Endothelial cell of umbilical vein (primary cell): ENCODE data around the gene DMXL2. TPM values are rescaled to one million over a fixed set of nuclear protein-coding genes. Genes with fewer than 3 reads are reported as not detected.

ENCODE experiments used
- BruUV-seq: library from RNA; stranded (reverse); fragments of 400-500 nt; replicated peaks from 2 replicates; lab custom pipeline; 2021; lab: Mats Ljungman, UMichigan
- CTCF ChIA-PET: fragments of 300-600, 350-600 bp; sonication (Branson Sonifier 250); formaldehyde crosslinking; loops from one replicate; lab custom pipeline; 2021; ENCODE audit warnings: antibody characterized with exemption, inconsistent platforms; lab: Charles Lee
- POLR2A ChIA-PET: fragments of 300-600, 350-600 bp; sonication (Branson Sonifier 250); formaldehyde crosslinking; loops from one replicate; lab custom pipeline; 2021; ENCODE audit warnings: antibody characterized with exemption, inconsistent platforms; lab: Charles Lee
- DNase-seq: peaks from one replicate; pipeline ENCODE4 v3.0.0-alpha.2; 2011; ENCODE audit warnings: low read depth, low spot score
- FAIRE-seq: peaks from 2 replicates; lab custom pipeline; 2011; peaks lifted over from hg19 to GRCh38; lab: Jason Lieb, UNC
- H2AFZ ChIP-seq: 2 replicates; pipeline ENCODE4 v1.6.0; 2012; ENCODE audit warnings: low read depth, low read length, control low read depth, inconsistent platforms
- H3K27ac ChIP-seq: 2 replicates; pipeline ENCODE4 v1.5.1; 2011; ENCODE audit warnings: low read depth, mild to moderate bottlenecking, control low read depth, low read length, moderate library complexity; ENCODE audit not compliant: insufficient read depth
- H3K27me3 ChIP-seq, 2 experiments: 2 replicates each; pipeline versions ENCODE4 v1.6.0 to v1.6.1; 2011; ENCODE audit warnings: low read length in 2 of 2, mixed read lengths in 1 of 2; ENCODE audit not compliant: control insufficient read depth in 2 of 2, insufficient read depth in 2 of 2
- H3K36me3 ChIP-seq, 2 experiments: 2 replicates in 1 of 2; 3 replicates in 1 of 2; pipeline ENCODE4 v1.5.1; 2011; ENCODE audit warnings: low read length in 2 of 2, mild to moderate bottlenecking in 1 of 2, moderate library complexity in 1 of 2; ENCODE audit not compliant: control insufficient read depth in 2 of 2, insufficient read depth in 2 of 2; ENCODE audit errors: extremely low read depth in 1 of 2
- H3K4me1 ChIP-seq: 3 replicates; pipeline ENCODE4 v1.5.1; 2011; ENCODE audit warnings: mild to moderate bottlenecking, low read length; ENCODE audit not compliant: control insufficient read depth, insufficient read depth; ENCODE audit errors: extremely low read depth
- H3K4me2 ChIP-seq: 2 replicates; pipeline ENCODE4 v1.6.1; 2011; ENCODE audit warnings: low read length, control low read depth, mixed read lengths; ENCODE audit not compliant: insufficient read depth
- H3K4me3 ChIP-seq, 3 experiments: fragments of 200-600 bp in 1 of 3; sonication (generic), shearing (Covaris generic) in 1 of 3; replicated peaks in 1 of 3; 2 replicates each; pipeline ENCODE4 v1.5.1; 2011 to 2016; ENCODE audit warnings: control low read depth in 3 of 3, low read length in 3 of 3, mild to moderate bottlenecking in 2 of 3, inconsistent platforms in 1 of 3, low read depth in 1 of 3, moderate library complexity in 1 of 3; ENCODE audit not compliant: insufficient read depth in 1 of 3
- H3K79me2 ChIP-seq: 2 replicates; pipeline ENCODE4 v1.6.0; 2012; ENCODE audit warnings: low read length, inconsistent platforms; ENCODE audit not compliant: control insufficient read depth, insufficient read depth
- H3K9ac ChIP-seq: replicated peaks from 2 replicates; pipeline ENCODE3; 2011; ENCODE audit warnings: low read length, control low read depth; ENCODE audit not compliant: insufficient read depth; ENCODE audit errors: extremely low read depth
- H3K9me1 ChIP-seq: replicated peaks from 3 replicates; pipeline ENCODE4 v1.6.0; 2011; ENCODE audit warnings: mild to moderate bottlenecking, low read length; ENCODE audit not compliant: control insufficient read depth, insufficient read depth; ENCODE audit errors: extremely low read depth
- H3K9me3 ChIP-seq: replicated peaks from 2 replicates; pipeline ENCODE4 v1.5.1; 2012; ENCODE audit warnings: low read length, inconsistent platforms; ENCODE audit not compliant: control insufficient read depth, insufficient read depth
- H4K20me1 ChIP-seq: replicated peaks from 2 replicates; pipeline ENCODE3; 2011; ENCODE audit warnings: mild to moderate bottlenecking, low read length; ENCODE audit not compliant: control insufficient read depth, insufficient read depth; ENCODE audit errors: extremely low read depth
- EZH2 ChIP-seq: IDR thresholded peaks from 2 replicates; pipeline ENCODE4 v1.6.1; 2012; ENCODE audit warnings: borderline replicate concordance, low read depth, mild to moderate bottlenecking, moderate library complexity, low read length, inconsistent platforms; ENCODE audit not compliant: severe bottlenecking
- FOS ChIP-seq: IDR thresholded peaks from 2 replicates; pipeline ENCODE4 v1.6.1; 2011; ENCODE audit warnings: mild to moderate bottlenecking, low read length, moderate library complexity, borderline replicate concordance; ENCODE audit not compliant: insufficient read depth
- GATA2 ChIP-seq: IDR thresholded peaks from 2 replicates; pipeline ENCODE4 v1.7.0; 2011; ENCODE audit warnings: low read depth, mild to moderate bottlenecking, moderate library complexity, mixed read lengths, low read length; ENCODE audit not compliant: insufficient read length, insufficient read depth
- JUN ChIP-seq: IDR thresholded peaks from 2 replicates; pipeline ENCODE4 v1.6.1; 2011; ENCODE audit warnings: borderline replicate concordance, low read depth; ENCODE audit not compliant: insufficient read length, insufficient read depth
- MYC ChIP-seq: IDR thresholded peaks from one replicate; pipeline ENCODE4 v1.6.1; 2011; ENCODE audit warnings: mild to moderate bottlenecking, low read depth, low read length
- POLR2A ChIP-seq: IDR thresholded peaks from 2 replicates; pipeline ENCODE4 v1.6.1; 2012; ENCODE audit warnings: low read depth, mild to moderate bottlenecking, control low read depth, low read length
- POLR2AphosphoS5 ChIP-seq: IDR thresholded peaks from 2 replicates; pipeline ENCODE4 v1.6.1; 2012; ENCODE audit warnings: low read depth, mild to moderate bottlenecking, control low read depth, low read length, moderate library complexity; ENCODE audit not compliant: insufficient read depth
- dilution Hi-C: fragments of 300-500 bp; cut with MboI; formaldehyde crosslinking; loops from one replicate; pipeline ENCODE4 v1.15.0; 2019; ENCODE audit warnings: low sequenced_read_pairs; ENCODE audit not compliant: extremely low pct_ligation_motif_present
- intact Hi-C: fragments of 100-400 bp; cut with micrococcal nuclease; formaldehyde crosslinking; loops from one replicate; pipeline ENCODE4 v1.10.0; 2022
- polyA plus RNA-seq, 4 experiments: library from polyadenylated mRNA; depleted of rRNA in 3 of 4; stranded (reverse) in 3 of 4; unstranded in 1 of 4; fragments of >200 nt; gene quantifications; 2 replicates each; pipeline versions ENCODE4 v1.2.1 to v1.2.3, GENCODE V29; 2011 to 2012; ENCODE audit warnings: missing spikeins in 1 of 4
- total RNA-seq: library from RNA; stranded (reverse); gene quantifications from 2 replicates; pipeline ENCODE4 v1.2.3, GENCODE V29; 2021
- TF ChIP-seq, protein P1 (sequence below): IDR thresholded peaks from 2 replicates; pipeline ENCODE4 v1.6.1; 2011; ENCODE audit not compliant: insufficient read depth, insufficient read length
- TF ChIP-seq, protein P2 (sequence below), 2 donors: IDR thresholded peaks; 1 replicate in 1 of 2; 2 replicates in 1 of 2; pipeline ENCODE4 v1.5.1; 2011; ENCODE audit warnings: low read length in 2 of 2, mild to moderate bottlenecking in 2 of 2, moderate library complexity in 2 of 2, control low read depth in 1 of 2, inconsistent platforms in 1 of 2, low read depth in 1 of 2; ENCODE audit not compliant: insufficient read depth in 1 of 2; ENCODE audit errors: extremely low read depth in 1 of 2

DMXL2 gene
- total and polyA plus RNA-seq, 2 donors (not counting 3 experiments of a cell fraction or from before 2014, with no cell fraction given): 6.3 to 10.8 TPM

DNA sequence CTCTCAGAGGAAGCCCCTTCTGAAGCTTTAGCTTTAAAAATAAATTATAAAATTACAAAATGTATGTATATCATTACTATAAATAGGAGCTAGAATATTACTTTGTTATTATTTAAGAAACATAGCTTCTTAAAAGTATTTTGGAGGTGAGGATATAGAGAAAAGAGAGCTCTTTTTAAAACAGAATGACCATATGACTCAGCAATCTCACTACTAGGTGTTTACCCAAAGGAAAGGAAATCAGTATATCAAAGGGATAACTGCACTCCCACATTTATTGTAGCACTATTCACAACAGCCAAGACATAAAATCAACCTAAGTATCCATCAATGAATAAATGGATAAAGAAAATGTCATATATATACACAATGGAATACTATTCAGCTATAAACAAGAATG, 119.6 kb downstream of the DMXL2 start:
- H3K9me1 ChIP-seq: peaks cover 2% of the 10 kb centered on the region
- CTCF ChIA-PET: interaction anchor here (0.8 to 2.1 kb wide), 5 partner anchors 8 to 340 kb away, joined by 3 to 7 read pairs (median 5); no protein-coding TSS in a partner anchor
- H3K36me3 ChIP-seq: no peaks in the 10 kb centered on the region
- no peaks in the 10 kb centered on the region for H3K4me1 ChIP-seq
- intact Hi-C loops (no loop called here), dilution Hi-C loops (no loop called here)
- no peaks in the 10 kb centered on the region for H3K9me3 ChIP-seq
- no peaks in the 10 kb centered on the region for H3K27me3 ChIP-seq
- TF ChIP-seq GATA2: no peak
- no peak for TF ChIP-seq POLR2AphosphoS5
- no peak for TF ChIP-seq POLR2A
- no peak for TF ChIP-seq MYC
- no peak for TF ChIP-seq JUN
- no peak for TF ChIP-seq FOS
- no peak for TF ChIP-seq EZH2
- TF ChIP-seq, protein P1, sequence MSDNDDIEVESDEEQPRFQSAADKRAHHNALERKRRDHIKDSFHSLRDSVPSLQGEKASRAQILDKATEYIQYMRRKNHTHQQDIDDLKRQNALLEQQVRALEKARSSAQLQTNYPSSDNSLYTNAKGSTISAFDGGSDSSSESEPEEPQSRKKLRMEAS: no peak
- TF ChIP-seq, protein P2, sequence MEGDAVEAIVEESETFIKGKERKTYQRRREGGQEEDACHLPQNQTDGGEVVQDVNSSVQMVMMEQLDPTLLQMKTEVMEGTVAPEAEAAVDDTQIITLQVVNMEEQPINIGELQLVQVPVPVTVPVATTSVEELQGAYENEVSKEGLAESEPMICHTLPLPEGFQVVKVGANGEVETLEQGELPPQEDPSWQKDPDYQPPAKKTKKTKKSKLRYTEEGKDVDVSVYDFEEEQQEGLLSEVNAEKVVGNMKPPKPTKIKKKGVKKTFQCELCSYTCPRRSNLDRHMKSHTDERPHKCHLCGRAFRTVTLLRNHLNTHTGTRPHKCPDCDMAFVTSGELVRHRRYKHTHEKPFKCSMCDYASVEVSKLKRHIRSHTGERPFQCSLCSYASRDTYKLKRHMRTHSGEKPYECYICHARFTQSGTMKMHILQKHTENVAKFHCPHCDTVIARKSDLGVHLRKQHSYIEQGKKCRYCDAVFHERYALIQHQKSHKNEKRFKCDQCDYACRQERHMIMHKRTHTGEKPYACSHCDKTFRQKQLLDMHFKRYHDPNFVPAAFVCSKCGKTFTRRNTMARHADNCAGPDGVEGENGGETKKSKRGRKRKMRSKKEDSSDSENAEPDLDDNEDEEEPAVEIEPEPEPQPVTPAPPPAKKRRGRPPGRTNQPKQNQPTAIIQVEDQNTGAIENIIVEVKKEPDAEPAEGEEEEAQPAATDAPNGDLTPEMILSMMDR (IDR thresholded peaks at IDR 0.05; ENCODE audit: extremely low read depth in 1 of 2, insufficient read depth in 1 of 2, low read depth in 1 of 2, low read length in 2 of 2): no peak
- no peaks in the 10 kb centered on the region for H3K79me2 ChIP-seq
- H3K4me2 ChIP-seq: no peak overlapping the region
- BruUV-seq: no TSS peak
- no peak overlapping the region for H3K27ac ChIP-seq
- H3K9ac ChIP-seq: no peak overlapping the region
- DNase-seq: no peak
- FAIRE-seq: no peak
- H4K20me1 ChIP-seq: no peaks in the 10 kb centered on the region
- no peak overlapping the region for H3K4me3 ChIP-seq
- POLR2A ChIA-PET: no interaction called here
- H2AFZ ChIP-seq: no peak overlapping the region
